Adrenal gland (tissue), 12 donors: ENCODE data around the gene ZNF184. TPM values are rescaled to one million over a fixed set of nuclear protein-coding genes. Genes with fewer than 3 reads are reported as not detected.

Experiments used
- DNase-seq, 7 donors: peaks; one replicate each; pipeline ENCODE4 v3.0.0-alpha.2; 2019 to 2020
- H3K27ac ChIP-seq, 5 donors: fragments of 200-600 bp; sonication (generic) in 4 of 5; 1 replicate in 3 of 5; 2 replicates in 2 of 5; pipeline versions ENCODE4 v1.5.1 to v1.8.0; 2016 to 2020; ENCODE audit warnings: mild to moderate bottlenecking in 1 of 5
- H3K27me3 ChIP-seq: fragments of 200-600 bp; 2 replicates; pipeline ENCODE4 v1.8.0; 2021
- H3K36me3 ChIP-seq, 2 donors: fragments of 200-600 bp; replicated peaks in 1 of 2; 1 replicate in 1 of 2; 2 replicates in 1 of 2; pipeline versions ENCODE4 v1.5.1 to v1.8.0; 2018 to 2022
- H3K4me1 ChIP-seq, 2 donors: fragments of 200-600 bp; replicated peaks in 1 of 2; 1 replicate in 1 of 2; 2 replicates in 1 of 2; pipeline versions ENCODE4 v1.5.1 to v1.8.0; 2018 to 2021
- H3K4me3 ChIP-seq, 4 donors: fragments of 200-600 bp; sonication (generic) in 3 of 4; one replicate each; pipeline ENCODE4 v1.5.1; 2016 to 2018
- H3K9me3 ChIP-seq, 3 donors: fragments of 200-600 bp; sonication (generic) in 1 of 3; replicated peaks in 1 of 3; 1 replicate in 2 of 3; 2 replicates in 1 of 3; pipeline versions ENCODE4 v1.5.1 to v1.8.0; 2016 to 2021
- POLR2A ChIP-seq, 2 donors: fragments of 450-650 bp; IDR thresholded peaks; one replicate each; pipeline ENCODE4 v1.6.1; 2017; ENCODE audit warnings: antibody characterized with exemption in 2 of 2, mild to moderate bottlenecking in 2 of 2, moderate library complexity in 1 of 2
- WGBS, 4 donors: extraction: QIAGEN DNeasy Blood & Tissue Kit in 2 of 4; methylation state at CpG; one replicate each; pipeline versions ENCODE4 v1.1.5 to v1.1.7; 2013 to 2017; 5-methylcytosine and 5-hydroxymethylcytosine counted together
- intact Hi-C, 2 donors: fragments of 100-400 bp; cut with DNase I; formaldehyde crosslinking; loops; one replicate each; pipeline versions ENCODE4 v1.14.1 to v1.15.0; 2022 to 2023
- polyA plus RNA-seq, 3 donors: library from polyadenylated mRNA; stranded (reverse); fragments of 200-250 nt in 2 of 3; fragments of 350-450 nt in 1 of 3; fragmentation: Illumina TruSeq in 1 of 3; extraction: RNeasy Lipid Tissue Mini Kit (QIAGEN cat#74804) in 1 of 3; gene quantifications; one replicate each; pipeline ENCODE4 v1.2.3, GENCODE V29; 2013 to 2014
- total RNA-seq, 9 donors: library from RNA; depleted of rRNA in 4 of 9; stranded (reverse); fragments of >200 nt in 4 of 9; fragments of 120-200 nt in 1 of 9; fragmentation: NEBNext Ultra II Directional in 1 of 9; extraction: Animal tissue kit (Norgen Biotek cat#: 25700) in 1 of 9; gene quantifications; one replicate each; pipeline versions ENCODE4 v1.1.0 to v1.2.4, GENCODE V29; 2013 to 2023
- TF ChIP-seq, protein P1 (sequence below), 6 experiments: fragments of 450-650 bp in 4 of 6; fragments of 200-600 bp in 2 of 6; sonication (generic) in 1 of 6; IDR thresholded peaks; 1 replicate in 5 of 6; 2 replicates in 1 of 6; pipeline versions ENCODE4 v1.5.1 to v1.8.0; 2016 to 2021; ENCODE audit warnings: antibody characterized with exemption in 6 of 6, mild to moderate bottlenecking in 2 of 6, moderate library complexity in 1 of 6
- donor health status: healthy with polysubstance abuse.
- donor health status: Bipolar disorder and iron deficiency.
- donor health status: DM: yes; HTN: yes; CAD: no.
- donor health status: DM: no; HTN: no; CAD: no.
- donor health status: DM: no; HTN: no; CAD: no.
- donor health status: DM: yes; HTN: yes; CAD: no.

ZNF184 gene
- total and polyA plus RNA-seq, 12 donors = 1.3 to 8.3 (median 4.9) TPM

DNA sequence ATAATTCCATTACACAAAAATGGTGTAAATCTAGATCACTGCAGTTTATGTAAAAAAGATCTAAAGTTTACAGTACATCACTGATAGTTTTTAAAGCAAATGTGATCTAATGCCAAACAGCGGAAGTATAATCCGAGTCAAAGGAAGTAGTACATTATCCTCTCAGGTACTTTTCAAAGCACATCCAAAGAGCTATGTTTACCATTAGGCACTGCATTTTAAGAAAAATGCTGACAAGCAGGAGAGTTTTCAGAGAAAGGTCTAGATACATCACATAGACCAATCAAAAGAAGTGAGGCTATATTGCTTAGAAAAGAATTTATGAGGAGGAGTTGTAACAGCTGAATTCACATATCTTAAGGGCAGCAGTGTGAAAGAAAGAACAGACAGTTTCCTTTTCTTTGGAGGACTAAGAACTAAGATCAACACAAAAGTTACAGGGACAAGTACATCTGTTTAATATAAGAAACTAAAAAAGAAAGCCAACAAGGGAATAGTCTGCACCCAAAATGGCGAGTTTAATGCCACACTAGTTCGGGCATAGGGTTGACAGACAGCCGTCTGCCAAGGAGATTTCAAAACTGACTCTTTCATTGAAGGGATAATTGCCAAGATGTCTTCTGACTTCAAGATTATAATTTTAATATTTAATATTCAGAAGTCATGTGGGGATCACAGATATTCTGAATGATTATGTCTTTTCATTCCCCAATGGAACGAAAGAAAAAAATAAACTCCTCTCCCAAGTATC is 1.4 kb downstream of the ZNF184 start:
- 52 to 57% (median 54%) methylated on average over 6 of the region's 6 CpGs for WGBS, 4 donors
- peaks cover 7 to 11% of the 10 kb centered on the region in 2 donors for H3K4me1 ChIP-seq
- intact Hi-C loops = no loop called here
- no peak for DNase-seq
- no peak for TF ChIP-seq POLR2A (IDR thresholded peaks at IDR 0.05)
- TF ChIP-seq, protein P1, sequence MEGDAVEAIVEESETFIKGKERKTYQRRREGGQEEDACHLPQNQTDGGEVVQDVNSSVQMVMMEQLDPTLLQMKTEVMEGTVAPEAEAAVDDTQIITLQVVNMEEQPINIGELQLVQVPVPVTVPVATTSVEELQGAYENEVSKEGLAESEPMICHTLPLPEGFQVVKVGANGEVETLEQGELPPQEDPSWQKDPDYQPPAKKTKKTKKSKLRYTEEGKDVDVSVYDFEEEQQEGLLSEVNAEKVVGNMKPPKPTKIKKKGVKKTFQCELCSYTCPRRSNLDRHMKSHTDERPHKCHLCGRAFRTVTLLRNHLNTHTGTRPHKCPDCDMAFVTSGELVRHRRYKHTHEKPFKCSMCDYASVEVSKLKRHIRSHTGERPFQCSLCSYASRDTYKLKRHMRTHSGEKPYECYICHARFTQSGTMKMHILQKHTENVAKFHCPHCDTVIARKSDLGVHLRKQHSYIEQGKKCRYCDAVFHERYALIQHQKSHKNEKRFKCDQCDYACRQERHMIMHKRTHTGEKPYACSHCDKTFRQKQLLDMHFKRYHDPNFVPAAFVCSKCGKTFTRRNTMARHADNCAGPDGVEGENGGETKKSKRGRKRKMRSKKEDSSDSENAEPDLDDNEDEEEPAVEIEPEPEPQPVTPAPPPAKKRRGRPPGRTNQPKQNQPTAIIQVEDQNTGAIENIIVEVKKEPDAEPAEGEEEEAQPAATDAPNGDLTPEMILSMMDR (IDR thresholded peaks at IDR 0.05) = no peak
- no peaks in the 10 kb centered on the region for H3K27me3 ChIP-seq
- H3K4me3 ChIP-seq = peak overlapping the region in 2 of 4 donors; percentile 90 to 92
- H3K9me3 ChIP-seq = no peaks in the 10 kb centered on the region
- peaks cover 0 to 12% of the 10 kb centered on the region in 2 donors for H3K36me3 ChIP-seq
- no peak overlapping the region for H3K27ac ChIP-seq

DNA sequence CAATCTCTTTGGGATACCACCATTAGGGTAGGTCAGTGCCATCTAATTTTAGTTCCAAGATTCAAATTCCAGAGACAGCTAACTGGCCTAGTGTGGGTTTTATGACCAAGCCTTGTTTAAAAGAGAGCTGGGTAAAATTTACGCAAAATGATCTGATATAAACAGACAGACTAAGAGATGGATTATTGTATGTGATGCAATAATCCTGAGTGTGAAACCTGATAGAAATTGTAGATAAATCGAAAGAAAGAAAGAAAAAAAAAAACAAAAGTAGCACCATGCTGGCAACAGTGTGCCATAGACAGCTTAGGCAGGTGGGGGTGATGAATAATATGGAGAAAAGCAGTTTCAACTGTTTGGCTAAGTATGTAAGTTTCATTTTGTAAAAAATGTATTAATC is 2.9 kb downstream of the ZNF184 start:
- WGBS, 4 donors = 88 to 100% (median 95%) methylated on average over 2 of the region's 2 CpGs
- intact Hi-C loops = no loop called here
- Histone ChIP-seq H3K9me3 (no peaks in the 10 kb centered on the region), H3K27ac (no peak overlapping the region), H3K27me3 (no peaks in the 10 kb centered on the region), H3K4me3 (no peak overlapping the region), H3K4me1 (peaks cover 7 to 11% of the 10 kb centered on the region in 2 donors), H3K36me3 (peaks cover 0 to 14% of the 10 kb centered on the region in 2 donors)
- DNase-seq = no peak
- TF ChIP-seq, protein P1 (IDR thresholded peaks at IDR 0.05) = no peak
- no peak for TF ChIP-seq POLR2A (IDR thresholded peaks at IDR 0.05)

DNA sequence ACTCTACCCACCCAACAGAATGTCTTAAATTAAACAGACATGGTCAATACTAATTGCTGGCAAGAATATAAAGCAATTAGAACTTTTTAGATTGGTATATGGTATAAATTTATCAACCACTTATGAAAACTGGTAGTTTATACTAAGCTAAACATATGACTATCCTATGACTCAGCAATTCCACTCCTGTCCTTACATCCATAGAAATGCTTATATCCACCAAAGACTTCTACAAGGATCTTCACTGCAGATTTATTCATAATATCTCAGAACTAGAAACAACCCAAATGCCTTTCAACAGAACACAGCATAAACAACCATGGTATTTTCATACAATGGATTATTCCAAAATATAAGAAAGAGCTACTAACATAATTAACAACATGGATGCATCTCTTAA is 4.6 kb downstream of the ZNF184 start:
- Histone ChIP-seq H3K9me3 (no peaks in the 10 kb centered on the region), H3K27ac (no peak overlapping the region), H3K36me3 (peaks cover 0 to 14% of the 10 kb centered on the region in 2 donors), H3K27me3 (no peaks in the 10 kb centered on the region), H3K4me1 (peaks cover 7 to 11% of the 10 kb centered on the region in 2 donors), H3K4me3 (no peak overlapping the region)
- intact Hi-C loops = loop anchor here in 1 of 2 donors (5.0 kb wide), 1 partner anchor 76 kb away; no protein-coding TSS in a partner anchor
- TF ChIP-seq, protein P1 (IDR thresholded peaks at IDR 0.05) = no peak
- TF ChIP-seq POLR2A (IDR thresholded peaks at IDR 0.05) = no peak
- no peak for DNase-seq

DNA sequence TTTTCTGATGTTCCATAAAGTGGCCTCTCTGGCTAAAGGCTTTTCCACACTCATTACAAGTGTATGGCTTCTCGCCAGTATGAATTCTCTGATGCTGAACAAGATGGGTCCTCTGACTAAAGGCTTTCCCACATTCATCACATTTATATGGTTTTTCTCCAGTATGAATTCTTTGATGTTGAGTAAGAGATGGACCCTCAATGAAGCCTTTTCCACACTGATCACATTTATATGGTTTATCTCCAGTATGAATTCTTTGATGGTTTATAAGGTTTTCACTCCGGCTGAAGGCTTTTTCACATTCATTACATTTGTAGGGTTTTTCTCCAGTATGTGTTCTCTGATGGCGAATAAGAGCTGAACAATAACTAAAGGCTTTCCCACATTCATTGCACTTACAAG is 20.4 kb downstream of the ZNF184 start:
- no peak for DNase-seq
- Histone ChIP-seq H3K27me3 (no peaks in the 10 kb centered on the region), H3K9me3 (peaks cover 0 to 65% (median 33%) of the 10 kb centered on the region in 3 donors), H3K4me1 (no peaks in the 10 kb centered on the region), H3K27ac (no peak overlapping the region), H3K36me3 (peaks cover 0 to 49% of the 10 kb centered on the region in 2 donors), H3K4me3 (peak overlapping the region in 1 of 4 donors; percentile 4)
- TF ChIP-seq POLR2A (IDR thresholded peaks at IDR 0.05) = no peak
- TF ChIP-seq, protein P1 (IDR thresholded peaks at IDR 0.05) = no peak
- WGBS, 4 donors = 95 to 100% (median 97%) methylated on average over 3 of the region's 3 CpGs
- intact Hi-C loops = no loop called here
